HCT116 (cell line): ENCODE results near the gene HEY2. TPM values are rescaled to one million over a fixed set of nuclear protein-coding genes. Genes with fewer than 3 reads are reported as not detected.

Experiments used
- ATAC-seq: fragments of 200-7000 bp; cut with Tn5 transposase; 2 replicates; pipeline ENCODE4 v1.9.1; 2020; ENCODE audit warnings: mild to moderate bottlenecking, moderate library complexity
- BruUV-seq: library from RNA; stranded (reverse); fragments of 400-500 nt; replicated peaks from 2 replicates; lab custom pipeline; 2021; lab: Mats Ljungman, UMichigan
- CTCF ChIA-PET: fragments of 300-600 bp; sonication (Branson Sonifier 250); formaldehyde crosslinking; loops from one replicate; lab custom pipeline; 2021; ENCODE audit warnings: antibody characterized with exemption; lab: Charles Lee
- POLR2A ChIA-PET: fragments of 300-600, 350-600 bp; sonication (Branson Sonifier 250); formaldehyde crosslinking; loops from one replicate; lab custom pipeline; 2021; ENCODE audit warnings: antibody characterized with exemption; lab: Charles Lee
- RAD21 ChIA-PET, 2 experiments: fragments of 300-600 bp; sonication (Branson Sonifier 250); formaldehyde crosslinking; loops; one replicate each; lab custom pipeline; 2023; ENCODE audit warnings: low total read pairs in 2 of 2; ENCODE audit not compliant: uncharacterized antibody in 2 of 2, unreplicated experiment in 2 of 2, low non-redundant PET in 1 of 2; lab: Charles Lee
- DNase-seq: peaks from one replicate; pipeline ENCODE4 v3.0.0-alpha.2; 2010; ENCODE audit warnings: low read depth, low spot score
- H2AFZ ChIP-seq: fragments of 200-600 bp; shearing (Covaris generic), sonication (generic); 2 replicates; pipeline ENCODE4 v1.6.1; 2017; ENCODE audit warnings: low read depth, mixed run types, mixed read lengths, antibody characterized with exemption, low read length; ENCODE audit not compliant: poor library complexity, severe bottlenecking
- H3K27ac ChIP-seq: 2 replicates; pipeline ENCODE4 v1.5.1; 2012; ENCODE audit warnings: low read depth, low read length
- H3K27me3 ChIP-seq: fragments of 200-600 bp; sonication (generic); 2 replicates; pipeline ENCODE4 v1.6.1; 2016; ENCODE audit warnings: mixed run types, low read length, mixed read lengths; ENCODE audit not compliant: insufficient read depth
- H3K36me3 ChIP-seq, 2 experiments: fragments of 200-500 bp in 1 of 2; fragments of 200-600 bp in 1 of 2; sonication (Bioruptor generic) in 1 of 2; sonication (generic) in 1 of 2; 2 replicates each; pipeline versions ENCODE4 v1.5.1 to v1.6.1; 2014 to 2016; ENCODE audit warnings: low read length in 2 of 2, inconsistent platforms in 1 of 2, mixed read lengths in 1 of 2, mixed run types in 1 of 2; ENCODE audit not compliant: insufficient read depth in 2 of 2, control insufficient read depth in 1 of 2
- H3K4me1 ChIP-seq, 2 experiments: fragments of 200-600 bp in 1 of 2; sonication (generic) in 1 of 2; 2 replicates each; pipeline versions ENCODE4 v1.5.1 to v1.6.1; 2012 to 2017; ENCODE audit warnings: low read length in 2 of 2, inconsistent platforms in 1 of 2, mild to moderate bottlenecking in 1 of 2, mixed read lengths in 1 of 2, mixed run types in 1 of 2, moderate library complexity in 1 of 2; ENCODE audit not compliant: insufficient read depth in 2 of 2, control insufficient read depth in 1 of 2
- H3K4me2 ChIP-seq: fragments of 200-600 bp; sonication (generic); 2 replicates; pipeline ENCODE4 v1.6.1; 2017; ENCODE audit warnings: mixed run types, low read length, mixed read lengths
- H3K4me3 ChIP-seq, 2 experiments: fragments of 200-600 bp in 1 of 2; sonication (generic) in 1 of 2; replicated peaks in 1 of 2; 2 replicates each; pipeline ENCODE4 v1.5.1; 2011 to 2016; ENCODE audit warnings: low read length in 2 of 2, control low read depth in 1 of 2, low read depth in 1 of 2, mild to moderate bottlenecking in 1 of 2, mixed read lengths in 1 of 2, mixed run types in 1 of 2
- H3K79me2 ChIP-seq: fragments of 200-600 bp; sonication (generic); 2 replicates; pipeline ENCODE4 v1.6.1; 2017; ENCODE audit warnings: mild to moderate bottlenecking, mixed run types, low read length, moderate library complexity, mixed read lengths; ENCODE audit not compliant: insufficient read depth
- H3K9ac ChIP-seq: fragments of 200-600 bp; sonication (generic); 2 replicates; pipeline ENCODE4 v1.6.1; 2016; ENCODE audit warnings: low read length, mixed read lengths
- H3K9me2 ChIP-seq: fragments of 200-600 bp; sonication (generic), shearing (Covaris generic); 2 replicates; pipeline ENCODE4 v1.6.1; 2017; ENCODE audit warnings: mixed run types, mild to moderate bottlenecking, moderate library complexity; ENCODE audit not compliant: insufficient read depth
- H3K9me3 ChIP-seq, 2 experiments: fragments of 200-500 bp in 1 of 2; fragments of 200-600 bp in 1 of 2; sonication (Bioruptor generic) in 1 of 2; sonication (generic) in 1 of 2; 2 replicates each; pipeline ENCODE4 v1.6.1; 2014 to 2017; ENCODE audit warnings: low read length in 2 of 2, mixed read lengths in 2 of 2, inconsistent platforms in 1 of 2, low read depth in 1 of 2, mild to moderate bottlenecking in 1 of 2, mixed run types in 1 of 2, moderate library complexity in 1 of 2; ENCODE audit not compliant: control insufficient read depth in 1 of 2, insufficient read depth in 1 of 2
- H4K20me1 ChIP-seq: fragments of 200-600 bp; sonication (generic), shearing (Covaris generic); 2 replicates; pipeline ENCODE4 v1.6.1; 2017; ENCODE audit warnings: mixed run types, mild to moderate bottlenecking, moderate library complexity; ENCODE audit not compliant: insufficient read depth
- EZH2phosphoT487 ChIP-seq: fragments of 200-600 bp; IDR thresholded peaks from 2 replicates; pipeline ENCODE4 v1.6.1; 2018; ENCODE audit warnings: antibody characterized with exemption, borderline replicate concordance
- JUND ChIP-seq: IDR thresholded peaks from 2 replicates; pipeline ENCODE4 v1.6.1; 2012
- POLR2A ChIP-seq: IDR thresholded peaks from 2 replicates; pipeline ENCODE4 v1.7.0; 2011; ENCODE audit warnings: borderline replicate concordance; ENCODE audit not compliant: insufficient read depth, insufficient read length; ENCODE audit errors: extremely low read depth
- POLR2AphosphoS5 ChIP-seq: IDR thresholded peaks from 2 replicates; pipeline ENCODE4 v1.6.1; 2011; ENCODE audit warnings: mild to moderate bottlenecking, low read depth, low read length, moderate library complexity
- SRF ChIP-seq: IDR thresholded peaks from 2 replicates; pipeline ENCODE4 v1.6.1; 2012; ENCODE audit warnings: low read depth
- ZFX ChIP-seq: fragments of 450-650 bp; IDR thresholded peaks from 2 replicates; pipeline ENCODE4 v1.6.1; 2017
- ZNF274 ChIP-seq: fragments of 200-500 bp; sonication (Bioruptor generic); IDR thresholded peaks from 2 replicates; pipeline ENCODE4 v1.6.1; 2014; ENCODE audit warnings: mild to moderate bottlenecking, low read depth, low read length, inconsistent platforms
- intact Hi-C: fragments of 100-400 bp; cut with micrococcal nuclease; formaldehyde crosslinking; loops from 2 replicates; pipeline ENCODE4 v1.10.0; 2022
- total RNA-seq: library from RNA; stranded (reverse); gene quantifications from one replicate; pipeline ENCODE4 v1.2.1, GENCODE V29; 2021; ENCODE audit not compliant: unreplicated experiment
- TF ChIP-seq, protein P1 (sequence below): IDR thresholded peaks from 2 replicates; pipeline ENCODE4 v1.6.1; 2012

The HEY2 gene
- total RNA-seq, 1 experiment from 2014 or later: not detected

DNA sequence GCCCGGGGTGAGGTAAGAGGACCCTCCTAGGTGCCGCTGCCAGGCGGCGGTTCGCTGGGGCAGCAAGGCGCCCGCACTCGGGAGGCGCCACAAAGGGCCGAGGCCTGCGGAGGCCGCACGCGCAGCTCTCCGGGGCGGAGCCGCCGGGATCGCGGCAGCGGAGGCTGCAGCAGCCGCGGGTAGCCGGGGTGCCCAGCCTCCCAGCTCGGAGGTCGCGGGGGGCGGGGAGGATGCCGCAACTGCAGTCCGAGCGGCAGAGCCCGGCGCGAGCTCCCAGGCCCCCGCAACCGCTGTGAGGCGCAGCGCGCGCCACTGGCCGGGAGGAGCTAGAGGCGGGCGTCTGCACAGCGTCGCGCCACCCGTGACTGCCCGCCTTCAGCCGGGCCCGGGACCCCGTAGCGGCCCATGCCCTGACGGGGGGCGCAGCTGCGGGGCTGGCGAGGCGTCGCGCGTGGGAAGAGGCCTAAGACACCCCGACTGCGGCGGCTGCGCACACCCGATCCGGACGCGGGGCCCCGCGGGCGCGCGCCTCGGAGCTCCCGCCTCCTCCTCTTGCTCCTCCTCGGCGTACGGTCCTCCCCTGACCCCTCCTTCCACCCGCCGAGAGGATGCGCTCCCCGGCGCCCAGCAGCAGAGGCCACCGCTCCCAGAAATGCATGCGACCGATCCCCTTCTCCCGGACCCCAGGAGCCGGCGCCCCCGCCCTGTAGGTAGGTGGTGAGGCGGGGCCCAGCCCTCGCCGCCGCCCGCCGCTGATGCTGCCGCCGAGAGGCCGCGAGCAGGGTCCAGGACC is 41.1 kb downstream of the HEY2 start, which contains the start of gene NCOA7:
NCOA7 (plus strand) TSS at position 603 of the 793 bp plus-strand sequence. CDS start 24,395 bp downstream, outside the sequence.
- H3K36me3 ChIP-seq: no peaks in the 10 kb centered on the region
- no peaks in the 10 kb centered on the region for H3K27me3 ChIP-seq
- CTCF ChIA-PET: interaction anchor here (0.9 to 3.0 kb wide), 13 partner anchors 9 to 205 kb away, joined by 3 to 24 read pairs (median 4); partner anchors contain the start of genes HINT3 and TRMT11
- H3K79me2 ChIP-seq: no peaks in the 10 kb centered on the region
- peak within 1 kb of the TSS; percentile 90 for H3K4me2 ChIP-seq
- TF ChIP-seq ZFX: peak; percentile 97
- TF ChIP-seq POLR2A: peak; percentile 52
- TF ChIP-seq POLR2AphosphoS5: peak; percentile 80
- no peak for TF ChIP-seq ZNF274
- TF ChIP-seq, protein P1, sequence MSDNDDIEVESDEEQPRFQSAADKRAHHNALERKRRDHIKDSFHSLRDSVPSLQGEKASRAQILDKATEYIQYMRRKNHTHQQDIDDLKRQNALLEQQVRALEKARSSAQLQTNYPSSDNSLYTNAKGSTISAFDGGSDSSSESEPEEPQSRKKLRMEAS: peak; percentile 55
- TF ChIP-seq EZH2phosphoT487: no peak
- TF ChIP-seq SRF: no peak
- TF ChIP-seq JUND: no peak
- H3K9ac ChIP-seq: peak within 1 kb of the TSS; percentile 62
- H3K9me2 ChIP-seq: no peaks in the 10 kb centered on the region
- H4K20me1 ChIP-seq: no peaks in the 10 kb centered on the region
- DNase-seq (no peak), ATAC-seq (peak; percentile 89)
- BruUV-seq: no TSS peak
- H3K9me3 ChIP-seq: no peaks in the 10 kb centered on the region
- peak within 1 kb of the TSS; percentile 75 for H3K27ac ChIP-seq
- H3K4me3 ChIP-seq: peak within 1 kb of the TSS; percentile 78 to 80
- H2AFZ ChIP-seq: peak within 1 kb of the TSS; percentile 92
- intact Hi-C loops: loop anchor here (2.0 kb wide), 2 partner anchors 166 to 184 kb away; partner anchors contain the start of gene HINT3
- peaks cover 20 to 25% of the 10 kb centered on the region in 2 experiments; a peak in 3 of 4 replicates for H3K4me1 ChIP-seq
- RAD21 ChIA-PET: interaction anchor here (1.7 to 1.9 kb wide), 2 partner anchors 166 kb away, joined by 5 to 7 read pairs; partner anchors contain the start of gene HINT3 (in 2 of the 2)
- POLR2A ChIA-PET: interaction anchor here (1.6 to 3.6 kb wide), 4 partner anchors 9 to 195 kb away, joined by 3 to 25 read pairs (median 11); partner anchors contain the start of genes HINT3 and TRMT11
